Ovary (tissue), 3 donors: ENCODE data around the gene CCDC34.

ENCODE experiments used
- EP300 ChIP-seq: sonication (generic); formaldehyde crosslinking; IDR thresholded peaks from one replicate; pipeline ENCODE4 v1.6.1; 2017; ENCODE audit warnings: antibody characterized with exemption
- TF ChIP-seq, protein P1 (sequence below), 3 donors: fragments of 450-650 bp in 2 of 3; fragments of 200-600 bp in 1 of 3; IDR thresholded peaks; one replicate each; pipeline versions ENCODE4 v1.5.1 to v1.8.0; 2016 to 2022; ENCODE audit warnings: antibody characterized with exemption in 3 of 3, mild to moderate bottlenecking in 1 of 3
- donor health status: DM: no; HTN: no; CAD: no.

DNA sequence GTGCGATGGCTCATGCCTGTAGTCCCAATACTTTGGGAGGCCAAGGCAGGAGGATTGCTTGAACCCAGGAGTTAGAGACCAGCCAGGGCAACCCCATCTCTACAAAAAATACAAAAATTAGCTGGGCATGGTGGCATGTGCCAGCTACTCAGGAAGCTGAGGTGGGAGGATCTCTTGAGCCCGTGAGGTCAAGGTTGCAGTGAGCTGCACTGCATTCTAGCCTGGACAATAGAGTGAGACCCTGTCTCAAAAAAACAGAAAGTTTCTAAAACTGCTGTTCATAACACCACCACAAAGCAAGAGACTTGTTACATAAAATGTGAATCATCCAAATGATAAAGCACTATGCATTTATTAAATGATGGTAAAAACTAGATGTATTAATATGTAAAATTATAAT is 40.2 kb upstream of the CCDC34 start:
- TF ChIP-seq, protein P1, sequence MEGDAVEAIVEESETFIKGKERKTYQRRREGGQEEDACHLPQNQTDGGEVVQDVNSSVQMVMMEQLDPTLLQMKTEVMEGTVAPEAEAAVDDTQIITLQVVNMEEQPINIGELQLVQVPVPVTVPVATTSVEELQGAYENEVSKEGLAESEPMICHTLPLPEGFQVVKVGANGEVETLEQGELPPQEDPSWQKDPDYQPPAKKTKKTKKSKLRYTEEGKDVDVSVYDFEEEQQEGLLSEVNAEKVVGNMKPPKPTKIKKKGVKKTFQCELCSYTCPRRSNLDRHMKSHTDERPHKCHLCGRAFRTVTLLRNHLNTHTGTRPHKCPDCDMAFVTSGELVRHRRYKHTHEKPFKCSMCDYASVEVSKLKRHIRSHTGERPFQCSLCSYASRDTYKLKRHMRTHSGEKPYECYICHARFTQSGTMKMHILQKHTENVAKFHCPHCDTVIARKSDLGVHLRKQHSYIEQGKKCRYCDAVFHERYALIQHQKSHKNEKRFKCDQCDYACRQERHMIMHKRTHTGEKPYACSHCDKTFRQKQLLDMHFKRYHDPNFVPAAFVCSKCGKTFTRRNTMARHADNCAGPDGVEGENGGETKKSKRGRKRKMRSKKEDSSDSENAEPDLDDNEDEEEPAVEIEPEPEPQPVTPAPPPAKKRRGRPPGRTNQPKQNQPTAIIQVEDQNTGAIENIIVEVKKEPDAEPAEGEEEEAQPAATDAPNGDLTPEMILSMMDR (IDR thresholded peaks at IDR 0.05), result no peak
- no peak for TF ChIP-seq EP300
